Measurements from ENCODE around the gene NLRP7.

DNA sequence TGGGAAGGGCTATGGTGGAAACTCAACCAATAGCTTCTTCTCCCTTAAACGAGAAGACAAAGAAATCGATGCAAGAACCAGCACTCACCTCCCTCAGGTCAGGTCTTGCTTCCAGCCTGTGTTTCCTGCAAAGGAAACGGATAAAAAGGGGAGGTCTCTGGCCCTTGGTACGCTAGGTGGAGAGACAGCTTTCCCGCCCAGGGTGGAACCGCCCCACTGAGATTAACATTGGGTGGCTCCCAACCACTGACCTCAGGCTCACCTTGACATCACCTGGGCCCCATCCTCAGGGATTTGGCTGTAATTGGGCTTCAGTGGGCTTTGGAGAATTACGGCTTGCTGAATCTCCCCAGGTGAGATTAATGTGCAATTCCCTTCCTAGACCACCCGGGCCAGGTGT lies at the start of gene NLRP7:
- TF ChIP-seq CTCF (conservative IDR thresholded peaks at IDR 0.05 in 1 of 2, IDR thresholded peaks at IDR 0.05 in 1 of 2; ENCODE audit: low read depth in 1 of 2, low read length in 2 of 2) (no peak), EZH2 (IDR thresholded peaks at IDR 0.05; ENCODE audit: low read length, missing control alignments) (no peak)
